Transverse colon (tissue), 4 donors: ENCODE data around the gene WWOX.

Experiments used
- CTCF ChIP-seq, 5 experiments: fragments of 200-600 bp in 3 of 5; fragments of 450-650 bp in 2 of 5; sonication (generic) in 3 of 5; IDR thresholded peaks; 1 replicate in 2 of 5; 2 replicates in 3 of 5; pipeline ENCODE4 v1.5.1; 2016 to 2017; ENCODE audit warnings: antibody characterized with exemption in 5 of 5, inconsistent platforms in 3 of 5, mild to moderate bottlenecking in 2 of 5, moderate library complexity in 1 of 5
- POLR2AphosphoS5 ChIP-seq, 3 donors: sonication (generic); formaldehyde crosslinking; IDR thresholded peaks; one replicate each; pipeline ENCODE4 v1.6.1; 2016; ENCODE audit warnings: antibody characterized with exemption in 3 of 3

GRCh38 chr16:78331731-78332130 is 232.3 kb downstream of the WWOX start:
- no peak for TF ChIP-seq POLR2AphosphoS5 (IDR thresholded peaks at IDR 0.05)
- TF ChIP-seq CTCF (IDR thresholded peaks at IDR 0.05) = no peak
